ENCODE results near the gene NUP50. TPM values are rescaled to one million over a fixed set of nuclear protein-coding genes. Genes with fewer than 3 reads are reported as not detected.

Gene NUP50
- total RNA-seq, 1 experiment from 2014 or later: 134 TPM

- Mint-ChIP-seq H3K4me1 (no peaks in the 10 kb centered on the region), H3K4me3 (no peak overlapping the region), H3K36me3 (ENCODE audit: insufficient read depth in 1 of 3, low read depth in 3 of 3) (peaks cover 2 to 4% (median 2%) of the 10 kb centered on the region in 3 experiments; a peak in 5 of 7 replicates), H3K27ac (no peak overlapping the region), H3K27me3 (ENCODE audit: low read depth) (no peaks in the 10 kb centered on the region), H3K9me3 (peaks cover 2 to 4% of the 10 kb centered on the region in 2 experiments; a peak in 2 of 5 replicates)
- TF ChIP-seq CTCF (conservative IDR thresholded peaks at IDR 0.05): no peak
- Histone ChIP-seq H3K79me2 (ENCODE audit: insufficient read depth, low read length) (no peaks in the 10 kb centered on the region), H3K56ac (ENCODE audit: insufficient read length, low read depth, low read length) (no peak overlapping the region), H3K4me1 (ENCODE audit: insufficient read depth, low read length) (no peaks in the 10 kb centered on the region), H3T11ph (ENCODE audit: low read length) (no peak overlapping the region), H3K4ac (ENCODE audit: low read depth, low read length) (no peak overlapping the region), H3K14ac (ENCODE audit: insufficient read depth, low read length) (no peak overlapping the region), H3K18ac (ENCODE audit: insufficient read length, low read depth, low read length) (no peak overlapping the region), H4K91ac (ENCODE audit: insufficient read length, low read depth, low read length) (no peak overlapping the region), H4K5ac (ENCODE audit: insufficient read length, low read depth, low read length) (no peak overlapping the region), H4K8ac (replicated peaks; ENCODE audit: insufficient read length, low read depth, low read length) (no peak overlapping the region), H2BK12ac (ENCODE audit: insufficient read length, low read depth, low read length) (no peak overlapping the region), H3K23me2 (ENCODE audit: insufficient read length, low read depth, low read length, poor library complexity, severe bottlenecking) (no peaks in the 10 kb centered on the region), H4K20me1 (ENCODE audit: control insufficient read depth, insufficient read depth, insufficient read length) (no peaks in the 10 kb centered on the region), H3K79me1 (ENCODE audit: insufficient read depth, low read depth, low read length, poor library complexity, severe bottlenecking) (no peaks in the 10 kb centered on the region), H2AFZ (ENCODE audit: low read length) (no peak overlapping the region), H3K4me2 (ENCODE audit: insufficient read depth, insufficient read length, low read length) (no peak overlapping the region), H3K9me3 (ENCODE audit: control insufficient read depth, low read depth, low read length) (no peaks in the 10 kb centered on the region), H2AK5ac (ENCODE audit: insufficient read length, low read length) (no peak overlapping the region), H3K27ac (ENCODE audit: insufficient read length, low read depth, low read length) (no peak overlapping the region), H2BK15ac (ENCODE audit: low read depth, low read length) (no peak overlapping the region), H2BK120ac (ENCODE audit: low read depth, low read length, poor library complexity, severe bottlenecking) (no peak overlapping the region), H2BK20ac (ENCODE audit: low read depth, low read length, poor library complexity, severe bottlenecking) (no peak overlapping the region), H3K27me3 (ENCODE audit: insufficient read depth, low read length) (no peaks in the 10 kb centered on the region), H3K9ac (ENCODE audit: extremely low read depth, insufficient read length, low read length) (no peak overlapping the region), H3K23ac (ENCODE audit: insufficient read length, low read depth, low read length) (no peak overlapping the region), H2BK5ac (ENCODE audit: insufficient read length, low read length) (no peak overlapping the region)
- DNase-seq: no peak
- WGBS (ENCODE audit: extremely low coverage, insufficient read length, low lambda C conversion rate): no CpG with 5 or more reads among the region's 2 CpGs
These were observed 14.1 kb upstream of the NUP50 start for GRCh38 chr22:45149671-45150070.
